ENCODE data around the gene NGLY1.

DNA sequence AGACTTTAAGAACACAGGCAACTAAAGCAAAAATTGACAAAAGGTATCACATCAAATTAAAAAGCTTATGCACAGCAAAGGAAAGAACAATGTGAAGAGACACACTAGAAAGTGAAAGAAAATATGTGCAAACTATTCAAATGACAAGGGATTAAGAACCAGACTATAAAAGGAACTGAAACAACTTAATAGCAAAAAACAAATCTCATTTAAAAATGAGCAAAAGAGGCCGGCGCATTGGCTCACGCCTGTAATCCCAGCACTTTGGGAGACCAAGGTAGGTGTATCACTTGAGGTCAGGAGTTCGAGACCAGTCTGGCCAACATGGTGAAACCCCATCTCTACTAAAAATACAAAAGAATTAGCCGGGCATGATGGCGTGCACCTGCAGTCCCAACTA lies 14.4 kb downstream of the NGLY1 start:
- no peak for TF ChIP-seq CTCF (IDR thresholded peaks at IDR 0.05)
- no peak for TF ChIP-seq POLR2A (IDR thresholded peaks at IDR 0.05)
- TF ChIP-seq POLR2AphosphoS5 (IDR thresholded peaks at IDR 0.05) = no peak
